Glomerular visceral epithelial cell (primary cell): ENCODE data around the gene SNRPN.
A peak's percentile ranks its signal among the peaks of the same experiment; 100 is the strongest.
"Not testable (repeated sequence)": the region's sequence is repeated elsewhere in the genome, so short reads cannot be mapped to it uniquely, and the experiment has no call there.

ENCODE experiments used
- DNase-seq: peaks from one replicate; pipeline ENCODE4 v3.0.0-alpha.2; 2016; ENCODE audit errors: extremely low spot score

Gene SNRPN

DNA sequence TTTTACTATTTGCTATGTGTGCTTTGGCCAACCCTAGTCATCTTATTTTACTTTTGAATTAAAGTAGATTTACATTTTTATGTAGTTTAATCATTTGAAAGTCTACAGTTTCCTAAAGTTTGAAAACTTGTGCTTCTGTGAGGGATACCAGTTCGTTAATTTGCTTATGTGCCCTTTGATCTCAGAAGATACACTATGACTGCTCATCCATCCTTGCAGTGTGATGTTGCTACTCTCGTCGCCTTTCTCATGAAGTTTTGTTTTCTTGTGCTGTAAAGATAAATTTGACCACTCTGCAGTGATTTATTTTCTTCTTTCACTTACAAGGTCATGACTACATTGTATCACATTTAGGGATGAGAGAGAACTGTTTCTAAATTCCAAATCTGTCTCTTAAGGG is 16.3 kb downstream of the SNRPN start:
- no peak for DNase-seq

DNA sequence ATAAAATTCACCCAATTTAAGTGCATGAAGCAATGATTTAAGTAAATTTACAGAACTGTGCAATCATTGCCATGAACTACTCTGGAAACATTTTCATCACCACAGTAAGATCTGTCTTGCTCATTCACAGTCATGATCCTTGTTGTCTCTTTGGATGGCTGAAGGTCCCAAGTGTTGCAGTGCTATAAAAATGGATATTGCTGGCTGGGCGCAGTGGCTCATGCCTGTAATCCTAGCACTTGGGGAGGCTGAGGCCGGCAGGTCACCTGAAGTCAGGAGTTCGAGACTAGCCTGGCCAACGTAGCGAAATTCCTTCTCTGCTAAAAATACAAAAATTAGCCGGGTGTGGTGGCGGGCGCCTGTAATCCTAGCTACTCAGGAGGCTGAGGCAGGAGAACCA is 17.0 kb downstream of the SNRPN start:
- DNase-seq: no peak

DNA sequence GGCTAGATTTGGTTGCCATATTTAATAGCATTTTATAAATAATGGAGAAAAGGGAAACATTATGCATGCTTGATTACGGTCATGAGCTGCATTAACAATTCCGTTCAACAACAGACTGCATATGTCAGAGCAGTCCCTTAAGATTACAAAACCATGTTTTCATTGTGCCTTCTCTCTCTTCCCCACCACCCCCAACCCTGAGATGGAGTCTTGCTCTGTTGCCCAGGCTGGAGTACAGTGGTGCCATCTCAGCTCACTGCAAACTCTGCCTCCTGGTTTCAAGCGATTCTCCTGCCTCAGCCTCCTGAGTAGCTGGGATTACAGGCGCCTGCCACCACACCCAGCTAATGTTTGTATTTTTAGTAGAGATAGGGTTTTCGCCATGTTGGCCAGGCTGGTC is 17.9 kb downstream of the SNRPN start:
- not testable (repeated sequence) for DNase-seq

DNA sequence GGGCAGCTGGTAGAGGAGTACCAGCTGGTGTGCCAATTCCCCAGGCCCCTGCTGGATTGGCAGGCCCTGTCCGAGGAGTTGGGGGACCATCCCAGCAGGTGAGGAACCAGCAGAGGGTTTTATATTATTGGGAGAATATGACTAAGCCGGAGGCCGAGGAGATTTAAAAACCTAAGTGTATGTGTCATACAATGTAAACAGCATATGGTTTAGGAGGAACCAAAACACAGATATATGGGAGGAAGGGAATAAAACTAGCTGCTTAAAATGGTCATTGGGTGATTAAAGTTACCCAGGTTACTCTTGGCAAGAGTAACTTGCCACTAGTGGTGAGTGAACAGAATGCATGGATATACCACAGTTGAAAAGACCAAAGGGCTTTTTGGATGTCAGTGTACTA is 22.1 kb downstream of the SNRPN start:
- DNase-seq: no peak

DNA sequence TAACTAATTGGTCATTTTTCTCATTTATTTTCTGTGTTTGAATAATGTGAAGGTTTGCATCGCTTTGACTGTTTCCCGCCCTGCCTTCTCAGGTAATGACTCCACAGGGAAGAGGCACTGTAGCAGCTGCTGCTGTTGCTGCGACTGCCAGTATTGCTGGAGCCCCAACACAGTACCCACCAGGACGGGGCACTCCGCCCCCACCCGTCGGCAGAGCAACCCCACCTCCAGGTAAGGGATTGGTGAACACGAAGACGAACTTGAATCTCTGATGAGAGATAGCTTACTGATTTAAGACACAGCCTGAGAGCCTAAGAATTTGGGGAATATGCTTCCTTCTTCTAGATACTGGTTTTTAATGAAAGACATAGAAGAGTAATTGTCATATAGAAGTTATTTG is 22.9 kb downstream of the SNRPN start:
- no peak for DNase-seq

DNA sequence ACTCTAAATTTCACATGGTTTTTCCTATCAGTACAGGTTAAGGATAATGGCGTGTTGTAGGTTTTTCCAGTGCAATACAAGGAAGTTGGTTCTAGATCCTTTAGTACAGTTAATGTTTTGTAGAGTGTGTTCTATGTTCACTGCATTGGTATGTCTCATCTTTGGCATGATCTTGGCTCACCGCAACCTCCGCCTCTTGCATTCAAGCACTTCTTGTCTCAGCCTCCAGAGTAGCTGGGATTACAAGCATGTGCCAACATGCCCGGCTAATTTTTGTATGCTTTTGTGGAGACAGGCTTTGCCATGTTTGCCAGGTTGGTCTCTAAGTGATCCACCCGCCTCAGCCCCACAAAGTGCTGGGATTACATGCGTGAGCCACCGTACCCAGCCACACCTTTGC is 30.4 kb downstream of the SNRPN start:
- no peak for DNase-seq

DNA sequence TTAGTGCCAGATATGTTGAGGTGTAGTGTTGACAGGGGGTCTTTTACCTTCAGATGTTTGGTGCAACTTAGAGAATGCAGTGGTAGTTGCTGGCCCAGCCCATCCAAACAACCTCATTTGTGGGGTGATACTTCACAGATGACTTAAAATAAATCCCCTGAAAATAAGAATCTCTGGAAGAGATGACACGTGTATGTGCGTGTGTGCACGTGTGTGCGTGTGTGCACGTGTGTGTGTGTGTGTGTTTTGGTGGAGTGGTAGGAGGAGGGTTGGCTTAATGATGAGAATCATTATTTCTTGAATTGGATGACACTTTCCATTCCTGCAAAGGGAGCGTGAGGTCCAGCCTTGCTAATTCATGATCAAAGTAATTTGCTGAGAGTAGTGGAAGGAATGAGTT is 31.9 kb downstream of the SNRPN start:
- no peak for DNase-seq

DNA sequence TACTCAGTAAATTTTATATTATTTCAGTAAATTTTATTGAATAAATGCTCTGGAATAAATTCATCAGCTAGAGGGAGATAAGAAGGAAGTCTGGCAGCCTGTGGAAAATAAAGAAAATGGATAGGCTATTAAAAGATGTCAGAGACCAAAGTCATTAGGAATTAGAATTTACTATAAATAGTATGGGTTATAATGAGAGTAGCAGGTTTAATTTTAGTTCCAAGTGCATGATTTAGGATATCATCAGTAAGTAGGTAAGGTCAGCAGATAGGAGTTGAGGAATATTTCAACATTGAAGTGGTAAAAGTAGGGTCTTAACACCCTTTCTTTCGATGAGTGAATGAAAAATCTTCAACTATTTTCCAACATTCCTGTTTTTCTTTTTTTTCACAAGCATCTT is 64.6 kb downstream of the SNRPN start:
- no peak for DNase-seq

DNA sequence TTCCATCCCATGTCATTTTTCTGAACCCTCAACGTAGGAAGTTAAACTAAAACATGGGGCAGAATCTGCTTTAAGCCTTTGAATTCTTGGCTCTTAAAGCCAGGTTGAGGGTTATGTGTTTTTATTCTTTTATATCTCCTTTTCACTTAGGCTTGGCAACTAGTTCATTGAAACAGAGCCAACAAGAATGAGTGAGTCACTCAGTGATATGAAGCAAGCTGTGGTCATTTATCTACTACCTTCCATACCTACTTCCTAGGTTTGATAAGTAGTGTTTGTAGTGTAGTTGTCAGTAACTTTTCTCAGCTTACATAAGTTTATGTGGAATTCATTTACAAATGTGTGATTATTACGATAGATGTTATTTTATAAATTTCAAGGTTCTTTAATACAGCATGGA is 67.4 kb downstream of the SNRPN start:
- DNase-seq: peak; percentile 2
